Measurements from ENCODE around the gene TLL2. TPM values are rescaled to one million over a fixed set of nuclear protein-coding genes. Genes with fewer than 3 reads are reported as not detected.

Gene TLL2
- total RNA-seq, 1 donor from 2014 or later: 6.5 TPM

DNA sequence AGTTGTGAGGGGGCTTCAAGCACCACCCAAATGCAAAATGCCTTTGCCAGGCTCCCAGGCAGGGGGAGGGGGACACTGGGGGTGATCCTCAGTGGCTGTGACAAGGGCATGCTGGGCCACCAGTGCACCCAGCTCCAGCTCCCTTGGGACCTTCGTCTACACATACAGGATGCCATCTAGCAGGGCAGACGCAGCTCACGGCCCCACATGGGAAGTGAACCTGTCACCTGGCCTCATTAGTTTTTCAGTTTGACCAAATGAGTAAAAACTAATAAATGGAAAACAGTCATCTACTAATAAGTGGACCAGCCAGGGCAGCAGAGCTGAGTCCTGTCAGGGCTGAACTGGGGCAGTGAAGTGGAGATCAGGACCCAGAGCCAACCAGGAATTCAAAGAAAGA is 50.2 kb downstream of the TLL2 start:
- no peak for DNase-seq

DNA sequence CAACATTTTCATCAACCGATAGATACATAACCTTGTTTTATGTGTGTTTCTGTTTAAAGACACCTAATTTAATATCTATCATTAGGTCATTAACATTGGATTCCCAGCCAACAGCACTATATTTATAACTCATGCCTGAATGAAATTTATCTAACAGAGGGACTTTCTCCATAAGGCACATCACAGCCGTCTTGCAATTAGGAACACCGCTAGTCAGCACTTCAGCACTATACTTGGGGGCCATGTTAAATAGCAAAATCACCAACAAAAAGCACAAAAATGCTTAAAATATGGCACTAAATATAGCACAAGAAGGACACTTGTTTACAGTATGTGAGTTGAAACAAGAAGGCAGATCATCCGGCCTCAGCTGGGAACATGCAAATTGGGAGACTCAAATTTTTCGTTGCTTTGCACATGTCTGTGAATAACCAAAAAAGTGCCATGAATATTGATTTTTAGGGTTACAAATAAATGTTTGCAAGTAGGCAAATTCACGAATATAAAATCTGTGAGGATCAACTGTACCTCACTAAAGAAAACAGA is 51.0 kb downstream of the TLL2 start:
- no peak for DNase-seq

DNA sequence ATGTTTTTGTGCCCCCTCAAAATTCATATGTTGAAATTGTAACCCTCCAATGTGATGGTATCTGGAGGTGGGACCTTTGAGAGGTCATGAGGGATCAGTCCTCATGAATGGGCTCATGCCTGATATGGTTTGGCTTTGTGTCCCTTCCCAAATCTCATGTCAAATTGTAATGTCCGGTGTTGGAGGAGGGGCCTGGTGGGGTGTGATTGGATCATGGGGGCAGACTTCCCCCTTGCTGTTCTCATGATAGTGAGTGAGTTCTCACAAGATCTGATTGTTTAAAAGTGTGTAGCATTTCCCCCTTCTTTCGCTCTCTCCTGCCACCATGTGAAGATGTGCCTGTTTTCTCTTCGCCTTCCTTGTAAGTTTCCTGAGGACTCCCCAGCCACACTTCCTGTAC is 53.4 kb downstream of the TLL2 start:
- no peak for DNase-seq

DNA sequence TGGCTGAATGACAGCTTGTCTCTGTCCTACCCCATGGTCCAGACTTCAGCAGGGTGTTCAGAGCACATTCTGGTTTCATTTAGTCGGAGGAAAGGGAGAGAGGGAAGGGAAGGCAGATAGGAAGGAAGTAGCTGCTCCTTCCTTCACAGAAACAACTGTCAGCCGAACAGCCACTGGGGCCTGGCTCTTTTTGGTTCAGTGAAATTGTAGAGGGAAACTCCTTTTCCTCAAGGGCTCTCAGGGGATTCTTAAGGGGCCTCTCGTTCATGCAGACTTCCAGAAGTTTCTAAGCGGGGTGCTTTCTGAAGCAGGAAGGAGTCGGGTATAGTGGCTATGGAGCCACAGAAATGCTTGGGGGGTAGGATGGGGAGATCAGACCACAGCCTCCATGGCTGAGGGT is 56.4 kb downstream of the TLL2 start:
- DNase-seq: no peak

DNA sequence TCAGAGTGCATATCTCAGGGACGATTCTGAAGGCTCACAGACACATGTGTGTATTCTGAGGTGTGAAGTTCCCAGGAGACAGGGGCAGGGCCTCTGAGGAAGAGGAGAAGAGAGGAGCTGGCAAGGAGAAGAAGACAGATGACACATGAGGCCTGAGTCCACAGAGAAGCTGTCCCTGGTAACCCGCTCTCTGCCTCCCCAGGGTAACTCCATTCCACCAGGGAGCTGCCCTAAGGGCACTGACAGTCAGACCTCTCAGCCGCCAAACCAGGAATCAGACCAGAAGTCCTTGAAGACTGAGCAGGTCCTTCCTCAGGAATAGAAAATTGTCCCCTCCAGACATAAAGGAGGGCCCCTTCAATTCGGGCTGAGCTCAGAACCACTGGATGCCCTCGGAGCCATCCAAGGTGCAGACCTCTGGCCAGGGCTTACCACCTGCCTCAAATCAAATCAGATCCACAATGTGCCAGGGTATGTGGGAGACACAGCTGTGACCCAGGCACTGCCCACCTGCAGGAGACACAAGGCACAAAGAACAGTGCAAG is 57.4 kb downstream of the TLL2 start:
- DNase-seq: no peak

DNA sequence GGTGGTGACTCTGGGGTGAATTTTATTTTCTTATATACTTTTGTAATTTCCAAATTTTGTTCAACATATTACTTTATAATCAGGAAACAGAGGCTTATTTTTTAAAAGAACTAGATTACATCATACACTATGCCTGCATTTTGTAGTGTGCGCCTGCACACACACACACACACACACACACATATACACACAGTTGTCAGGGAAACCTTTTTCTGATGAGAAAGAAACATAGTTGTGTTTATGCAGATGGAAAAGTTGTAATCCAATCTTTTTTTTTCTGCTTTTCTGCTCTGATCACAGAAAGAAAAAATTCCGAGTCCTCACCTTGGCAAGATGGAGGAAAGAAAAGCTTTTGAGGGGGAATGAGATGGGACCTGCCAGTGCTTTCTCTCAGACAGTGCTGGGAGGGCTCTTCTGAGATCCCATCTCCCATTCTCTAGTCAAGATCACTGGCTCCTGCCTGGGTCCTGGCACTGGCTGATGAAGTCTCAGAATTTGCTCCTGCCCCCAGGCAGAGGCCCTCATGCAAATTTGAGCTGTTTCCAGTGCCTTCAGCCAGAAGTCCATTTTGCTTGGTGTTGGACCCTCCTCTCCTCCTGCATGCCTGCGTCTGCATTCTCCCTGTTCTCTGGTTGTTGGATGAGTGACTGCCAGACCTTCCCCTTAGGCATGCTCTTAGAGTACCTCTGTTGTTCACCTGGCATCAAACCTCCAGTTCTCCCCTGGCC is 59.7 kb downstream of the TLL2 start:
- peak; percentile 71 for DNase-seq

DNA sequence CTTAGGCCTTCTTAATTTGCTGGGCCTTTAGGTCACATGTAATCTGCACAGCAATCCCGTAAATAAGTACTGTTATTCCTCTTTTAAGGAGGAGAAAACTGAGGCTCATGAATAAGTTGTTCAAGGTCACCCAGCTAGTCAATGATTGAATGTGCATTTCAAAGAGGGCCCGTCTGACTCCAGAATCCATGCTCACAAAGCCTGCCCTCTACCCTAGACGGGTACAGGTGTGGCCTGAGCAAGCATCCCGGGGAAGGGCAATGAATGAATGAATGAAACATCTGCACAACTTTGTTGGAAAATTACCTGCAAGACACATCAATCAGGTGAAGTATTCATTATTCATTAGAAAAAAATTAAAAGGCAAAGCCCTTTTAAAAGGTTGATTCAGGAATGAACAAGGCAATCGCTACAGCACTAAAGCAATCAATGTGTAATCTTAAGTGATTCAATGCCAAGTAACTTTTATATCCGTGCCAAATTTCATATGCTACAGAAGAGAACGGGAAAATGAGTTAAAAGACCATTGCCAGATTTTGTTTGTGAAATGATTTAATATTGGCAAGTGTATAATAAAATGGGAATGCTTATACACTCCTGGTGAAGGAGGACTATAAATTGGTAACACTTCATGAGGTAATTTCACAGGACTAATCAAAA is 61.1 kb downstream of the TLL2 start:
- DNase-seq: no peak

DNA sequence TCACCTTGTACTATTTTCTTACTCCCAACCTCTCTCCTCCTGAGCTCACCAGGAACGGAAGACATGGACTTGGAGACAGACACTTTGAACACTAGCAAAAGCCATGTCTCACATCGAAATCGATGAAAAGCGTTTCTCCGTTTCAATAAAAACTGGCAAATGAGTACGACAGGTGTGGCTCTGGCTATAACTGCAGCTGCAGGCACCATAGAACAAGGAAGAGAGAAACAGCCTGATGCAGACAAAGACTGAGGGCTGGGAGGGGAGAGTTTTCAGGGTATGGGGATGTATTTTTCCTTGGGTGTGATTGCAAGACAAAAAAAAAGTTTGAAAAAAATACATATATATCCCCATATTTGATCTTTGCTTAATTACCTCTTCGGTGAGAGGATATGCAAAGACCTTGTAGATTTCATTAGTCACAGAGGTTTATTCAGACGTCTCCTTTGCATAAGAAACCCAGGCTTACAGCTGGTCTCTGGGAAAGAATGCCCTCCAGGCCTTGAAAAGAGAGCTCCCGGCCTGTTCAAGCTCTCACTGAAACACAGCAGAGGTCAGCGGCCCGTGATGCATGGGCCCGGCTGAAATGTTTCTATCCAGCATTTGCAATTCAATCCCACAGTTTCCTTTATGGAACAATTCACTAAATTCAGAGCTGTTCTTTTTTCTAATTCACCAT is 63.1 kb downstream of the TLL2 start:
- DNase-seq: peak; percentile 46

DNA sequence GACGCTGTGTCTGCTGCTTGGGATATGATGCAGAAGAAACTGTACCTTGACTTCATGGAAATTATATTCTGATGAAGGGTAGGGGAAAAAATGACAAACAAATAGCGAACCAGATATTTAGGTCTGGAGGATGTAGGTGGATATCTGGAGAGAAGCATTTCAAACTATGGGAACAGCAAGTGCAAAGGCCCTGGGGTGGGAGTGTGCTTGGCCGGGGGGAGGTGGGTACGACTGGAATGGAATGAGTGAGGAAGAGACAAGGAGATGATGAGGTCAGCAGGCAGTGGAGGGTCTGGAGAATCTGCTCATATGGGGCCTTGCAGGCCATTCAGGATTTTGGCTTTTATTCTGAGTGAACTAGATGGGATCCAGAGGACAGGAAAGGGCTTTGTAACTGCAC is 65.2 kb downstream of the TLL2 start:
- no peak for DNase-seq

DNA sequence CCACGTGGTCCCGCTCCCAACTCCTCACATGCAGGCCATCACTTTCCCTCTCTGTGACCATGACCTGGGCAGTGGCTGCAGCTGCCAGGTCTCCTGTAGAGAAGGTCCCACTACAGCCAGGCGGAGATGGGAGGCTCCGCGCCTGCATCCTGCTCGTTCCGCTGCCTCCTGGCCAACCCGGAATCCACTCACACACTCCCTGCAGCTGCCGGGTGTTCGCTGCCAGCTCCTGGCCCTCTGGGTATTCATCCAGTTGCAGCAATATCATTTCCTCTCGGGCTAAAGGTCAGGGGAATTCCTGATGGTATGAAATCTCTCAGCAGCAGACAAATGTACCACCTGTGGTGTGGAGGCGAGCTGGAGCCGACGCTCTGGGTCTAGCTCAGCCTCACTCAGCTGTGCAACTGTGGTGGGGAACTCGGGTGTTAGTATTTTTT is 65.7 kb downstream of the TLL2 start:
- DNase-seq: peak; percentile 88

DNA sequence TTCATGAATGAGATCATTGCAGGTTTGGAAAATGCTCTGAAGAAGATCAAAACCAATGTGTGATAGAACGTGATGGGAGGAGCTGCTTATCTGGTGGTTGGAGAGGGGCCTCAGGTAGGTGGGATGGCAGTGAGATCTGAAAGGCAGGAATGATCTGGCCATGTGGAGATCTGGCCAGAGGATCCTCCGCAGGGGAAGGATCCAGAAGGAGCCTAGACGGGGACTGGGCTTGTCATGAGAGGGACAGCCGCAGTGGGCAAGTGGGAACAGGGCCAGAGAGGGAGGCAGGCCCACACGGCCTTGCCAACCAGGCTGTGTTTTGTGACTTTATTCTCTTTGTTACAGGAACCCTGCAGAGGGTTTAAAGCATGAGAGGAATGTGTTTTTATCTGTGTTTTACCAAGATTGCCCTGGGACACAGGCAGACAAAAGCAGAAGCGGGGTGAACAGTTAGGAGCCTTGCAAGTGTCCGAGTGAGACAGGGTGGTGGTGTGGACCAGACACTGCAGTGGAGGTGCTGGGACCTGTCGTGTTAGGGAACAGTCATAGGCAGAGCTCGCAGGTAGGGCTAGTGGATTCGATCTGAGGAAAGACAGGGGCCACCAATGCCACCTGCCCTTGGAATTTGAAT is 66.6 kb downstream of the TLL2 start:
- DNase-seq: no peak

DNA sequence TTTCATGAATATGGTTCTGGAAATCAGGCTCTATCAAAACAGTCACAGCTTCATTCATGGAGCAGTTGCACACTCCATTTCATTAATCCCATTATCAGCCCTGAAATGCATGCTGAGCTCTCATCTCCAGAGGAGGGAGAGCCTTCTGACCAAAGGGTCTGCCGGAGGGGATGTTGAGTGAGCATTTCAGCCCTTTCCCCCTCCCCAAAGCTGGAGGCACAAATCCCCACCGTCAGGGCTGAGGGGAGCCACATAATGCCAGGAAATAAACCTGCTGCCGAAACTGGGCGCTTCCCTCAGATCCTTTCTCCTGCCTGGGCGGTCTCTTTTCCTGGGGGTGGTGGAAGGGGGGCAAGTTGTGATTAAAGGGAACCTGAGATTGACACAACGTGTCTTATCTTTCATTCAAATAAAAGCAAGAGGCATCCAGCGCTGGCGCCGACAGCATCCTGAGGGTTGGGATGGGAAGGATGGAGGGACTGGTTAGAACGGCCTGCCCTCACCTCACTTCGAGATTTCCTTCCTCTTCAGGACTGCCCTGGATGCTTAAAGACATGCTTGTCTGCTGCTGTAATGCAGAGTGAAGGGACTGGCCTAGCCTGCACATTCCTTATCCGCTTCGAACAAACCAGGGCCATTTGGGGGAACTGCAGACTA is 71.6 kb downstream of the TLL2 start:
- DNase-seq: no peak

DNA sequence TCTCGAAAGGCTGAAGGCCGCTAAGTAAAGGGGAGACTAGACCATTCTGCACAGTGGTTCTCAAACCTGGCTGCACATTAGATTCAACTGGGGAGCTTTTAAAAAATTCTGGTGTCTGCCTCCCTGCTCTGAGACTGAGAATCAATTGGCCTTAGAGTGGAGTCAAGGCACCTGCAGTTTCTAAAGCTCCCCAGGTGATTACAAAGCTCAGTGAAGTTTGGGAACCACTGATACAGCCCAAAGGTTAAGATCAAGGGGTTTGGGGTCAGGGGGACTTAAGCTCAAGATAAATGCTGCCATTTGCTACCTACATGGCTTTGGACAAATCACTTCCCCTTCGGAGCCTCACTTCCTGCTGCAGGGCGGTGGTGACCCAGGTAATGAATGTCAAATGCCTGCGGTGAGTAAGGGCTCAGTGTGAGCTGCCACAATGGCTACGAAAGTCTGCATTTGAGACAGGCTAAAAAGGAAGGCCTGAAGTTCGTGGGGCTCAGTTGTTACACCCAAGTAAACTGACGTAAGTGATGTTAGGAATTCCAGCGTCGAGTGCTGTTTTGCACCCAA is 72.3 kb downstream of the TLL2 start:
- no peak for DNase-seq

DNA sequence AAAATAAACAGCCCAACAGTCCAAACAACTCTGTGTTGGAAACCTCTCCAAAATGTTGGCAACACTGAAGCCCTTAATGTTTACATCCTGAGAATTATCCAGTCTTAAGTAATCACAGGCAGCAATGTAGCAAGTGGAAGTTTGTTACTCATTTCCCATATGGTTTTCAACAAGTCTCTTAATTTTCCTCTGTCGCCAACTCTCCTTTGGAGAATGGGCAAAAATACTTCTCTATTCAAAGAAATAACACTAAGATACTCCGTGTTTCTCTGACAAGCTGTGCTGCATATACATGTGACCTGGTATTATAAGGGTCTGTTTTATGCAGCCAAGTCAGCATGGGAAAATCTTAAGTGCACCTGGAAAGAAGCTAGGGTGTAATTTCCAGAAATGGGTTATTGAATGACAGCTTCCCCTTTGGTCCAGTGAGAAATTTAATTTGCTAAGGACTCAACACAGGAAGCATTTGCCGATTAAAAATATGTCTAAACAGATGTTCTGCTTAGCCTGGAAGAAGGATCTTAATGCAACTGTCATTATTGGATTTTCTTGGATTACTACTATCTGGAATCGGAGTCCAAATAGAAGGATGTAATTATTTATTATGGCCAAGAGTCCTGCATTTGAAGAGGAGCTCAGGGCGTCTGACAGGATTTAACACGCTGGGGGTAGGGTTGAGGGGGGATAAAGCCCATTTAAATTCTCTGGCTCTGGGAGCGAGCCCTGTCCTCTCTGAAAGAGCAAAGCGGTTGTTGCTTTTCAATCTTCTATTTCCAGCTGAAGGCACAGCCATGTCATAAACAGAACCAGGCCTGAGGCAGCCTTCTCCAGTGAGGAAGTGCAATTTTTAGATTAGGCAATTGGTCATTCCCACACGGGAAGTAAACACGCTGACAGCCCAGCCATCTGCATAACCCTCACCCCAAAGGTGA is 73.1 kb downstream of the TLL2 start:
- DNase-seq: peak; percentile 93

DNA sequence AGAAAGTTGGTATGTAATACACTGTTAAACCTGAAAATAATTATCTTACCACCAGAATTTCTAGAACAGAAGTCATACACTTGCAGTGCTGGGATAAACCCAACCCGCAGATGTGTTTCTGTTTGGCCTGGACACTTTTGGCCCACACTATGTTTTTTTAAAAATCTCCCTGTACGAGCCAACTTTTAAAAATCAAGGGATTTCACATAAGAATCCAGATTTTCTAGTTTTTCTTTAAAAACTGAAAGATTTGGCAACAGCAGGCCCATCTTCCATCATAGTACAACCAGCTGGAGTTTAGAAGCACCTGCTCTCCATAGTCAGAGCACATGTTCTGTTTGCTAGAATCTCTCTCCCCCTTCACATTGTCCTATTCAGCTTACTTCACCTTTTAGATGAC is 74.0 kb downstream of the TLL2 start:
- DNase-seq: peak; percentile 73

DNA sequence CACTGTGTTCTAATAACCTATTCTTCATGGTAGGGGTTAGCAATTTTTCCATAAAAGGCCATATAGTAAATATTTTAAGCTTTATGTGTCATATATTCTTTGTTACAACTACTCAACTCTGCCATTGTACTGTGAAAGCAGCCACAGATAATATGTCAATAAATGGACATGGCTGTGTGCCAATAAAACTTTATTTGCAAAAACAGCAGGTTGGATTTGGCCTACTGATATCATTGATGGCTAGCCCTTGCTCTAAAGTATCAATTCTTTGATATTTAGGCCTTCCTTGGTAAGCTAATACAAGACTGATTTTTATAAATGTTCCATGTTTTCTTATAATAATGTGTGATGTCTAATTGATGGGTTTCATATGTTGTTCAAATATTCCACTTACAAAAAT is 77.7 kb downstream of the TLL2 start:
- no peak for DNase-seq

DNA sequence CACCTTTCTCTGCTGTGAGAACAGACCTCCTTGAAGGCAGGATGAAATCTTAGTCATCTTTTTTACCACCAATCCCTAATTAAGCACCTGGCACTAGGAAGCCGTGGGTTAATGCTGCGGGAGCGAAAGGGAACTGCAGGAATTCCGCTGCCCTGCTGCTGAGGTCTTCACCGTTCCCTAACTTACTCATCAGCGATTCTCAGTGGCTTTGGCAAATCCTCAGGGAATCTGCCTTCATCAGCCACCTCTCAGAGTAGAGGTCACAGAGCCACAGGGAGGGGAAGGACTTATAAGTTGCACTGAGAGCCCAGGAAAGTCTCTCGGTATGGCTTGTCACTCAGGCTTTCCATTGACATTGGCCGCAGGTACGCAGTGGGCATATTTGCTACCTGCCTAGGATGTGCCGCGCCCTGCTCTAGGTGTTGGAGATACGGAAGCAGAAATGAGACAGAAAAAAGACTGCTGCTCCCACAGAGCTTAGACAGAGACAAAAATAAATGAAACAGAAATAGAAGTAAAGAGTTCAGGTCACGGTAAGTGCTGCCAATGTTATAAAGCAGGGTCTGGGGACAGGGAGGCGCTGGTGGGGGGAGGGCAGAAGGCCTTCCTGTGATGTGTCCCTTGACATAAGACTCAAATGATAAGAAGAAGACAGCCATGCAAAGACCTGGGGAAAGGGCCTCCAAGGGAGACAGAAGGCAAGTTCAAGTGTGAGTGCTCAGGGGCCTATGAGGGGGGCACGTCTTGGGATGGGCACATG is 82.3 kb downstream of the TLL2 start:
- no peak for DNase-seq

DNA sequence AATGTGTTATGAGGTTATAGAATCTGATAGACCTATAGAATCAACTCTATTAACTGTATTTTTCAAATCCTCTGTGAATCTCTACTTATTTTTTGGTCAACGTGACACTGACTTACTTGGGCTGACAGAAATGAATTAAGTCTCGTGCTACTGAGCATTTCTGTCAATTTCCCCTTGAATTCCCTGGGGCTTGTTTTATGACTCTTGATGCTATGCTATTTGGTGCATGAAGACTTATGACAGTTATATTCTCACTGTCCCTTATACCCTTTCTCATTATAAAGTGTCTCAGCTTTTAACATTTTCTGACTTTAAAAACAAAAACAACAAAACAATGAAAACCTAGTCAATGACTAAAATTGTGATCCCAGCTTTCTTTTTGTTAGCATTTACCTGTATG is 86.4 kb downstream of the TLL2 start:
- DNase-seq: no peak

DNA sequence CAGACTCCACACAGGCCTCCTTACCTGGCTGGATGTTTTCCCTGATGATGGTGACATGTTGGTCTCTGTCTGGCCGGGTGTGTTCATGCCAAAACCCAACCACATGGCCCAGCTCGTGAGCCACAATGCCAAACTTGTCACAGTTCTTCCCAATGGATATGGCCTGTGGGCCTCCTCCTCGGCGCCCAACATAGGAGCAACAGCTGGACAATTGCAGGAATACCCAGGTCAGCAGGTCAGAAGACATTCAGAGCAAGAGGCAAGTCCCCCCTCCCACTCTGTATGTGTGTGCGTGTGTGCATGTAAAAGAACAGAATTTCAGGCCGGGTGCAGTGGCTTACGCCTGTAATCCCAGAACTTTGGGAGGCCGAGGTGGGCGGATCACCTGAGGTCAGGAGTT is 91.2 kb downstream of the TLL2 start:
- DNase-seq: no peak

DNA sequence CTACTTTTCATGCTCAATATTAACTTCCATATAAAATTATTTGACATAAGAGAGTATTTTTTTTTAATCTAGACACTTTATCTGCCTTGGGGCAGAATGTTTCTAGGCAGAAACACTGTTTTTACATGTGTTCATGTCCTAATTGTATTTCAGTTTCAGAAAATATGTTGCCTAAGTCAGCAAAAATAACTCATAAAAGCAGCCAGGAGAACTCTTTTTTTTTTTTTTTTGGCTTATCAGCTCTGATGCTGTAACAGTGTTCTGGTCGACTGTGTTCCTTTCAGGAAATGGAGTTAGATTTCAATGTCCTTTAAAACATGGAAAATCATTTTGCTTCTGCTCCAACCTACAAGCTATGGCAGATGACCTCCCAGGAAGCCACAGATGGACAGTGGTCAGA is 91.7 kb downstream of the TLL2 start:
- no peak for DNase-seq

All from tongue (tissue), 2 donors.